ENCODE data around the gene PRELID1. TPM values are rescaled to one million over a fixed set of nuclear protein-coding genes. Genes with fewer than 3 reads are reported as not detected.

The PRELID1 gene
- total and polyA plus RNA-seq, 10 of the 15 experiments (the other 5 are each of a cell fraction or from before 2014, with no cell fraction given), result 30.9 to 584 (median 254) TPM

- Histone ChIP-seq H3K4me2 (ENCODE audit: control insufficient read depth, insufficient read depth) (no peak overlapping the region), H3K36me3 (ENCODE audit: control insufficient read depth in 2 of 2, insufficient read depth in 2 of 2, low read length in 1 of 2) (peaks cover 21 to 65% of the 10 kb centered on the region in 2 experiments), H2AFZ (ENCODE audit: control insufficient read depth, low read depth, low read length) (no peak overlapping the region), H3K4me1 (ENCODE audit: control insufficient read depth, insufficient read depth, low read length) (no peaks in the 10 kb centered on the region), H3K27me3 (replicated peaks in 1 of 2; ENCODE audit: control insufficient read depth in 2 of 2, insufficient read depth in 2 of 2, low read length in 1 of 2) (no peaks in the 10 kb centered on the region), H3K4me3 (no peak overlapping the region), H3K9me3 (replicated peaks; ENCODE audit: control insufficient read depth, insufficient read depth, low read length) (no peaks in the 10 kb centered on the region; the same call in 1 of the 3 replicates), H3K79me2 (ENCODE audit: control insufficient read depth, insufficient read depth, low read length) (peaks cover 11% of the 10 kb centered on the region), H3K27ac (ENCODE audit: control insufficient read depth, insufficient read depth) (no peak overlapping the region), H3K9ac (ENCODE audit: control insufficient read depth, insufficient read depth, low read length) (no peak overlapping the region), H4K20me1 (ENCODE audit: control insufficient read depth, insufficient read depth) (no peaks in the 10 kb centered on the region)
- no peak for TF ChIP-seq NR2C2 (IDR thresholded peaks at IDR 0.05; ENCODE audit: borderline replicate concordance, control insufficient read depth, insufficient read length, low read depth)
- no peak for TF ChIP-seq SREBF1 (IDR thresholded peaks at IDR 0.05; ENCODE audit: low read length)
- peak; percentile 40; the same call in 1 of the 2 replicates for TF ChIP-seq POLR2A (IDR thresholded peaks at IDR 0.05; ENCODE audit: low read depth, low read length)
- no peak for TF ChIP-seq SP1 (IDR thresholded peaks at IDR 0.05; ENCODE audit: low read depth, low read length)
- TF ChIP-seq, protein P1, sequence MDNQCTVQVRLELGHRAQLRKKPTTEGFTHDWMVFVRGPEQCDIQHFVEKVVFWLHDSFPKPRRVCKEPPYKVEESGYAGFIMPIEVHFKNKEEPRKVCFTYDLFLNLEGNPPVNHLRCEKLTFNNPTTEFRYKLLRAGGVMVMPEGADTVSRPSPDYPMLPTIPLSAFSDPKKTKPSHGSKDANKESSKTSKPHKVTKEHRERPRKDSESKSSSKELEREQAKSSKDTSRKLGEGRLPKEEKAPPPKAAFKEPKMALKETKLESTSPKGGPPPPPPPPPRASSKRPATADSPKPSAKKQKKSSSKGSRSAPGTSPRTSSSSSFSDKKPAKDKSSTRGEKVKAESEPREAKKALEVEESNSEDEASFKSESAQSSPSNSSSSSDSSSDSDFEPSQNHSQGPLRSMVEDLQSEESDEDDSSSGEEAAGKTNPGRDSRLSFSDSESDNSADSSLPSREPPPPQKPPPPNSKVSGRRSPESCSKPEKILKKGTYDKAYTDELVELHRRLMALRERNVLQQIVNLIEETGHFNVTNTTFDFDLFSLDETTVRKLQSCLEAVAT (IDR thresholded peaks at IDR 0.05), result no peak
- TF ChIP-seq ZBTB11 (CRISPR knock-in tag; IDR thresholded peaks at IDR 0.05), result no peak
- FAIRE-seq (no peak), DNase-seq (ENCODE audit: low read depth, low spot score) (no peak), ATAC-seq (no peak)
- in situ Hi-C loops (cut with MboI) (no loop called here), intact Hi-C loops (cut with micrococcal nuclease; ENCODE audit: unreplicated experiment) (no loop called here)
- 98% methylated on average over 35 of the region's 36 CpGs for WGBS (ENCODE audit: insufficient coverage, insufficient replicate concordance, low lambda C conversion rate, missing lambda C conversion rate)
- CTCF ChIA-PET, result interaction anchor here (0.9 kb wide), 1 partner anchor 19 kb away, joined by 3 read pairs; no protein-coding TSS in a partner anchor
- SMC1A ChIA-PET (ENCODE audit: uncharacterized antibody, unreplicated experiment), result interaction anchor here (1.6 kb wide), 1 partner anchor 11 kb away, joined by 4 read pairs; no protein-coding TSS in a partner anchor
- BruUV-seq (replicated peaks), result no TSS peak
- POLR2A ChIA-PET, result no interaction called here
- RAD21 ChIA-PET (ENCODE audit: unreplicated experiment), result interaction anchor here (1.1 kb wide), 1 partner anchor 53 kb away, joined by 3 read pairs; no protein-coding TSS in a partner anchor
Observed at GRCh38 chr5:177336603-177337494, 33.2 kb downstream of the PRELID1 start.
